PC-9 (cell line): ENCODE results near the gene AHNAK.
"Not testable (repeated sequence)": the region's sequence is repeated elsewhere in the genome, so short reads cannot be mapped to it uniquely, and the experiment has no call there.

Source experiments
- EZH2 ChIP-seq: fragments of 200-600 bp; sonication (generic); IDR thresholded peaks from 2 replicates; pipeline ENCODE4 v1.8.0; 2017; ENCODE audit warnings: antibody characterized with exemption, low read depth
- TF ChIP-seq, protein P1 (sequence below): fragments of 200-600 bp; sonication (generic); conservative IDR thresholded peaks from 2 replicates; pipeline ENCODE4 v1.6.1; 2017; ENCODE audit warnings: mixed run types, antibody characterized with exemption, mild to moderate bottlenecking, moderate library complexity

DNA sequence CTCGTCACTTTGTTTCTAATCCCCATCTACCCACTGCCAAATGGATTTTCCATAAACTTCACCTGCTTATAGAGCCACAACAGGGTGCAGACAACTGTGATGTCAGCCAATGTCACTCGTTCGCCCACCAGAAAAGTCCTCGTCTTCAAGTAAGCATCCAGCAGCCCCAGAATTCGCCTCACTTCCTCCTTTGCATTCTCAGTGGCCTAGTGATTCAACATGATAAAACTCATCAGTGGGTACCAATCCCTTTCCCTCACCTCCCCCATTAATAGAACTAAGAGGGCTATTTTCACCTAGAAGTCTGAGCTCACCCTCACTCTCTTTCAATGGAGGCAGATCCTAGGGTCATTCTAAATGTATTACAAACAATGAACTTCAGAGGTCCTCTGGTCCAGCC, 24.3 kb upstream of the AHNAK start:
- TF ChIP-seq EZH2: not testable (repeated sequence)
- TF ChIP-seq, protein P1, sequence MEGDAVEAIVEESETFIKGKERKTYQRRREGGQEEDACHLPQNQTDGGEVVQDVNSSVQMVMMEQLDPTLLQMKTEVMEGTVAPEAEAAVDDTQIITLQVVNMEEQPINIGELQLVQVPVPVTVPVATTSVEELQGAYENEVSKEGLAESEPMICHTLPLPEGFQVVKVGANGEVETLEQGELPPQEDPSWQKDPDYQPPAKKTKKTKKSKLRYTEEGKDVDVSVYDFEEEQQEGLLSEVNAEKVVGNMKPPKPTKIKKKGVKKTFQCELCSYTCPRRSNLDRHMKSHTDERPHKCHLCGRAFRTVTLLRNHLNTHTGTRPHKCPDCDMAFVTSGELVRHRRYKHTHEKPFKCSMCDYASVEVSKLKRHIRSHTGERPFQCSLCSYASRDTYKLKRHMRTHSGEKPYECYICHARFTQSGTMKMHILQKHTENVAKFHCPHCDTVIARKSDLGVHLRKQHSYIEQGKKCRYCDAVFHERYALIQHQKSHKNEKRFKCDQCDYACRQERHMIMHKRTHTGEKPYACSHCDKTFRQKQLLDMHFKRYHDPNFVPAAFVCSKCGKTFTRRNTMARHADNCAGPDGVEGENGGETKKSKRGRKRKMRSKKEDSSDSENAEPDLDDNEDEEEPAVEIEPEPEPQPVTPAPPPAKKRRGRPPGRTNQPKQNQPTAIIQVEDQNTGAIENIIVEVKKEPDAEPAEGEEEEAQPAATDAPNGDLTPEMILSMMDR: not testable (repeated sequence)
